Pancreas (tissue), 10 donors: Measurements from ENCODE around the gene ADPGK. TPM values are rescaled to one million over a fixed set of nuclear protein-coding genes. Genes with fewer than 3 reads are reported as not detected.

Experiments used
- ATAC-seq, 4 donors: fragments of 200-7000 bp; cut with Tn5 transposase; one replicate each; pipeline versions ENCODE4 v1.8.0 to v1.9.1; 2020; ENCODE audit warnings: mild to moderate bottlenecking in 4 of 4, moderate library complexity in 4 of 4
- DNase-seq, 6 donors: peaks; one replicate each; pipeline ENCODE4 v3.0.0-alpha.2; 2020
- FAIRE-seq: peaks from 2 replicates; lab custom pipeline; 2012; peaks lifted over from hg19 to GRCh38; lab: Jason Lieb, UNC
- H3K27ac ChIP-seq, 4 donors: fragments of 200-600 bp; sonication (generic); 1 replicate in 3 of 4; 2 replicates in 1 of 4; pipeline versions ENCODE4 v1.5.0 to v1.8.0; 2020
- H3K27me3 ChIP-seq, 4 donors: fragments of 200-600 bp; one replicate each; pipeline ENCODE4 v1.8.0; 2021
- H3K36me3 ChIP-seq, 3 donors: fragments of 200-600 bp; sonication (generic) in 1 of 3; one replicate each; pipeline versions ENCODE4 v1.5.0 to v1.8.0; 2020 to 2021
- H3K4me1 ChIP-seq, 3 donors: fragments of 200-600 bp; one replicate each; pipeline ENCODE4 v1.8.0; 2021
- H3K4me3 ChIP-seq, 4 donors: fragments of 200-600 bp; sonication (generic) in 2 of 4; one replicate each; pipeline versions ENCODE4 v1.5.0 to v1.8.0; 2020 to 2021
- H3K9me3 ChIP-seq, 4 donors: fragments of 200-600 bp; one replicate each; pipeline ENCODE4 v1.8.0; 2021
- CTCF ChIP-seq, 4 donors: fragments of 200-600 bp; sonication (generic) in 3 of 4; IDR thresholded peaks; one replicate each; pipeline versions ENCODE4 v1.5.0 to v1.8.0; 2021; ENCODE audit warnings: antibody characterized with exemption in 4 of 4
- WGBS, 2 donors: extraction: QIAGEN DNeasy Blood & Tissue Kit; methylation state at CpG; one replicate each; pipeline ENCODE4 v1.1.7; 2013; 5-methylcytosine and 5-hydroxymethylcytosine counted together
- intact Hi-C, 3 donors: fragments of 100-400 bp; cut with DNase I; formaldehyde crosslinking; loops; one replicate each; pipeline versions ENCODE4 v1.11.1 to v1.14.2; 2022
- polyA plus RNA-seq, 2 donors: library from polyadenylated mRNA; stranded (reverse); fragments of 200-250 nt; gene quantifications; one replicate each; pipeline ENCODE4 v1.2.3, GENCODE V29; 2013
- total RNA-seq, 6 donors: library from RNA; stranded (reverse); fragmentation: NEBNext Ultra II Directional in 4 of 6; extraction: Animal tissue kit (Norgen Biotek cat#: 25700) in 4 of 6; gene quantifications; one replicate each; pipeline versions ENCODE4 v1.2.1 to v1.2.4, GENCODE V29; 2021 to 2023
- donor health status: healthy with polysubstance abuse.
- donor health status: DM: no; HTN: no; CAD: no; lungs with moderate emphysema.
- donor health status: DM: no; HTN: no; CAD: no.
- donor health status: control.
- donor health status: control.
- donor health status: Bipolar disorder and iron deficiency.
- donor health status: DM: yes; HTN: yes; CAD: no.
- donor health status: DM: no; HTN: no; CAD: no.
- donor health status: DM: no; HTN: no; CAD: no.
- donor health status: DM: yes; HTN: yes; CAD: no.

Gene ADPGK
- total and polyA plus RNA-seq, 8 donors, result 22.9 to 43.3 (median 27.8) TPM

GRCh38 chr15:72706266-72706665, 77.3 kb downstream of the ADPGK start:
- Histone ChIP-seq H3K4me3 (no peak overlapping the region), H3K27ac (no peak overlapping the region), H3K9me3 (no peaks in the 10 kb centered on the region), H3K27me3 (no peaks in the 10 kb centered on the region), H3K4me1 (no peaks in the 10 kb centered on the region), H3K36me3 (peaks cover 0 to 4% (median 0%) of the 10 kb centered on the region in 3 donors)
- WGBS, 2 donors, result 90 to 95% methylated on average over 11 of the region's 11 CpGs
- no peak for FAIRE-seq
- no peak for TF ChIP-seq CTCF (IDR thresholded peaks at IDR 0.05)
- intact Hi-C loops, result no loop called here
- ATAC-seq, result no peak
- no peak for DNase-seq

Other genes with a start within 250 kb of the ADPGK start
- gene GOLGA6B, start 129.1 kb downstream of the ADPGK start, total RNA-seq, result not detected
- gene GOLGA6B, start 129.1 kb downstream of the ADPGK start, polyA plus RNA-seq, result not detected
- under 1 TPM in 1 of 6 donors, not detected in 5; 0.12 TPM for gene HIGD2B, start 97.6 kb downstream of the ADPGK start, total RNA-seq
- gene HIGD2B, start 97.6 kb downstream of the ADPGK start, polyA plus RNA-seq, result not detected
- 10 to 100 TPM in 4 of 6 donors, 1 to 10 TPM in 2; 9.0 to 15.1 (median 10.4) TPM for gene BBS4, start 97.6 kb downstream of the ADPGK start, total RNA-seq
- 10 to 100 TPM in 1 of 2 donors, 1 to 10 TPM in 1; 8.6 to 19.2 TPM for gene BBS4, start 97.6 kb downstream of the ADPGK start, polyA plus RNA-seq